ENCODE results near the gene TMEM125. TPM values are rescaled to one million over a fixed set of nuclear protein-coding genes. Genes with fewer than 3 reads are reported as not detected.
A peak's percentile ranks its signal among the peaks of the same experiment; 100 is the strongest.

The TMEM125 gene
- total and polyA plus RNA-seq, 8 donors: 7.0 to 41.9 (median 22.8) TPM

DNA sequence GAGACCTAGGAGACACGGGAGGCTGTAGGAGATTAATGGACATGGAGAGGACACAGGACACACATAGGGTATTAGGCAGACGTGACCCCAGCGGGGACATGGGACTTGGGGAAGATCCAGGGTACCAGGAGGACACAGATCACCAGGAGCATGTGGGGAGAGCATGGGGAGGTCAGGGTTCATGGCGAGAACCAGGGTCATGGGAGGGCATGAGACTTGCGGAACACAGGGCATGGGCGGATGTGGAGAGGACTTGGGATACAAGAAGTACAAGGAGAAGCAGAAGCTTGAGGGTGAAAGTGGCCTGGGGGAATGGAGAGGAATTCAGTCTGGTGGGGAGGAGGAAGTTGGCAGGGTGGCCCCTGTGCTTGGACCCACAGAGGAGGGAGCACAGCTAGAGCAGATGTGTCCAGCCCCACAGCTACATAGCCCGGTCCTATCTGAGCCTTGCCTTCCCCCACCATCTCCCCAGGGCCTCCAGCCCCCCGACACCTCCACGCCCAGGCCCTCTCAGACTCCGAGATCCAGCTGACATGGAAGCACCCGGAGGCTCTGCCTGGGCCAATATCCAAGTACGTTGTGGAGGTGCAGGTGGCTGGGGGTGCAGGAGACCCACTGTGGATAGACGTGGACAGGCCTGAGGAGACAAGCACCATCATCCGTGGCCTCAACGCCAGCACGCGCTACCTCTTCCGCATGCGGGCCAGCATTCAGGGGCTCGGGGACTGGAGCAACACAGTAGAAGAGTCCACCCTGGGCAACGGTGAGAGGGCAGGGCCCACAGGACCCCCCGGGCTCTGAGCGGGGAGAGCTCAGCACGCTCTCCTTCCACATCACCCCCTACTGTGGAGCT, 43.1 kb downstream of the TMEM125 start:
- intact Hi-C loops (cut with DNase I; ENCODE audit: low total_unique reads): no loop called here
- Histone ChIP-seq H3K4me3 (no peak overlapping the region), H3K27ac (no peak overlapping the region), H3K36me3 (peaks cover 0 to under 1% (median 0%) of the 10 kb centered on the region in 4 donors), H3K4me1 (no peaks in the 10 kb centered on the region), H3K27me3 (no peaks in the 10 kb centered on the region), H3K9me3 (no peaks in the 10 kb centered on the region)
- TF ChIP-seq, protein P1, sequence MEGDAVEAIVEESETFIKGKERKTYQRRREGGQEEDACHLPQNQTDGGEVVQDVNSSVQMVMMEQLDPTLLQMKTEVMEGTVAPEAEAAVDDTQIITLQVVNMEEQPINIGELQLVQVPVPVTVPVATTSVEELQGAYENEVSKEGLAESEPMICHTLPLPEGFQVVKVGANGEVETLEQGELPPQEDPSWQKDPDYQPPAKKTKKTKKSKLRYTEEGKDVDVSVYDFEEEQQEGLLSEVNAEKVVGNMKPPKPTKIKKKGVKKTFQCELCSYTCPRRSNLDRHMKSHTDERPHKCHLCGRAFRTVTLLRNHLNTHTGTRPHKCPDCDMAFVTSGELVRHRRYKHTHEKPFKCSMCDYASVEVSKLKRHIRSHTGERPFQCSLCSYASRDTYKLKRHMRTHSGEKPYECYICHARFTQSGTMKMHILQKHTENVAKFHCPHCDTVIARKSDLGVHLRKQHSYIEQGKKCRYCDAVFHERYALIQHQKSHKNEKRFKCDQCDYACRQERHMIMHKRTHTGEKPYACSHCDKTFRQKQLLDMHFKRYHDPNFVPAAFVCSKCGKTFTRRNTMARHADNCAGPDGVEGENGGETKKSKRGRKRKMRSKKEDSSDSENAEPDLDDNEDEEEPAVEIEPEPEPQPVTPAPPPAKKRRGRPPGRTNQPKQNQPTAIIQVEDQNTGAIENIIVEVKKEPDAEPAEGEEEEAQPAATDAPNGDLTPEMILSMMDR (IDR thresholded peaks at IDR 0.05): no peak
- TF ChIP-seq POLR2AphosphoS5 (IDR thresholded peaks at IDR 0.05) (no peak), EP300 (IDR thresholded peaks at IDR 0.05) (no peak), POLR2A (IDR thresholded peaks at IDR 0.05) (no peak)
- no peak for DNase-seq
- 91 to 96% (median 93%) methylated on average over 9 to 24 of the region's 24 CpGs for WGBS, 5 donors

DNA sequence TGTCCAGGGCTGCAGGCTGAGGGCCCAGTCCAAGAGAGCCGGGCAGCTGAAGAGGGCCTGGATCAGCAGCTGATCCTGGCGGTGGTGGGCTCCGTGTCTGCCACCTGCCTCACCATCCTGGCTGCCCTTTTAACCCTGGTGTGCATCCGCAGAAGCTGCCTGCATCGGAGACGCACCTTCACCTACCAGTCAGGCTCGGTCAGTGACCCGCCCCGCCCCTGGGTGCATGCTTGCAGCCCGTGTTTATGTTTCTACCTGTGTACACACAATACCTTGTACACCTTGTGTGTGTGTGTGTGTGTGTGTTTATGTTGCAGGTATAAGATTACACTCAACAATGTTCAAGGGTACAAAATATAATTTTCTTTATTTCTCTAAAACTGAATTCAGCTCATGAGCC, 44.0 kb downstream of the TMEM125 start:
- no peak overlapping the region for H3K4me3 ChIP-seq
- H3K4me1 ChIP-seq: no peaks in the 10 kb centered on the region
- intact Hi-C loops (cut with DNase I; ENCODE audit: low total_unique reads): no loop called here
- peak; percentile 61 to 71 for DNase-seq
- no peak overlapping the region for H3K27ac ChIP-seq
- TF ChIP-seq, protein P1 (IDR thresholded peaks at IDR 0.05): no peak
- TF ChIP-seq POLR2A (IDR thresholded peaks at IDR 0.05) (no peak), POLR2AphosphoS5 (IDR thresholded peaks at IDR 0.05) (no peak), EP300 (IDR thresholded peaks at IDR 0.05) (no peak)
- H3K27me3 ChIP-seq: no peaks in the 10 kb centered on the region
- H3K9me3 ChIP-seq: no peaks in the 10 kb centered on the region
- H3K36me3 ChIP-seq: peaks cover 0 to 4% (median 0%) of the 10 kb centered on the region in 4 donors
- 44 to 67% (median 57%) methylated on average over 10 of the region's 10 CpGs for WGBS, 5 donors

DNA sequence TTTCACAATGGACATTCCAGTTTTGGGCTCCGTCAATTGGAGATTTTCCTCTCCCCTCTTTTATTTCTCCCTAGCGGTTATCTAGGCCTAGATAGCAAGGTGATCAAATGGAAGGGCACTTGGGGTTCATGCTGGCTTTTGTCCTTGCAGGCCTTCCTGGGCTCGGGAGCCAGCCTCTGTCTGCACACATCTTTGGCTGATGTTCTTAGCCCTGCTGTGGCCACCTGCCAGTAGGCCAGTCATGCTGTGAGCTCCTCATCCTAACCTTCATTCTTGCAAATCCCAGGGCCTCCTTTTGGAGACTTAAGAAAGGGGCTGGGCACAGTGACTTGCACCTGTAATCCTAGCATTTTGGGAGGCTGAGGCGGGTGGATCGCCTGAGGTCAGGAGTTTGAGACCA, 44.5 kb downstream of the TMEM125 start:
- Histone ChIP-seq H3K9me3 (no peaks in the 10 kb centered on the region), H3K27me3 (no peaks in the 10 kb centered on the region), H3K4me3 (no peak overlapping the region), H3K36me3 (peaks cover 0 to 4% (median 0%) of the 10 kb centered on the region in 4 donors), H3K4me1 (no peaks in the 10 kb centered on the region), H3K27ac (no peak overlapping the region)
- intact Hi-C loops (cut with DNase I; ENCODE audit: low total_unique reads): no loop called here
- no peak for DNase-seq
- 88 to 93% (median 91%) methylated on average over 5 of the region's 5 CpGs for WGBS, 5 donors
- no peak for TF ChIP-seq POLR2AphosphoS5 (IDR thresholded peaks at IDR 0.05)

DNA sequence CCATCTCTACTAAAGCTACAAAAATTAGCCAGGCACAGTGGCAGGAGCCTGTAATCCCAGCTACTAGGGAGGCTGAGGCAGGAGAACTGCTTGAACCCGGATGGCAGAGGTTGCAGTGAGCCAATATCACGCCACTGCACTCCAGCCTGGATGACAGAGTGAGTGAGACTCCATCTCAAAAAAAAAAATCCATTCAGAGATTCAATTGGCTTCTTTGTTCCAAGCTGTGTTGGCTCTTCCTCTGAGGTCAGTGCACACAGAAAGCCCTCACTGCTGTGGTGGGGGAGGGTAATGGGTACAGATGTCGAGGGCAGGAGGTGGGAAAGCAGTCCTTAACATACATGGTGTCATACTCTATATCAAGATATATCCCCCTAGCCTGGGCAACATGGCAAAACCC, 45.7 kb downstream of the TMEM125 start:
- H3K36me3 ChIP-seq: peaks cover 0 to 4% (median 0%) of the 10 kb centered on the region in 4 donors
- intact Hi-C loops (cut with DNase I; ENCODE audit: low total_unique reads): no loop called here
- H3K4me3 ChIP-seq: no peak overlapping the region
- no peak for DNase-seq
- H3K4me1 ChIP-seq: no peaks in the 10 kb centered on the region
- WGBS, 5 donors: 76 to 90% (median 84%) methylated on average over 3 of the region's 3 CpGs
- no peak for TF ChIP-seq EP300 (IDR thresholded peaks at IDR 0.05)
- TF ChIP-seq, protein P1 (IDR thresholded peaks at IDR 0.05): no peak
- TF ChIP-seq POLR2AphosphoS5 (IDR thresholded peaks at IDR 0.05): no peak
- no peak for TF ChIP-seq POLR2A (IDR thresholded peaks at IDR 0.05)
- no peaks in the 10 kb centered on the region for H3K9me3 ChIP-seq
- no peak overlapping the region for H3K27ac ChIP-seq
- no peaks in the 10 kb centered on the region for H3K27me3 ChIP-seq
